ENCODE data around the gene NEXMIF.
A peak's percentile ranks its signal among the peaks of the same experiment; 100 is the strongest.
"Not testable (repeated sequence)": the region's sequence is repeated elsewhere in the genome, so short reads cannot be mapped to it uniquely, and the experiment has no call there.

The NEXMIF gene
- 0.31 to 2.0 reads per million in 2 donors for total RNA-seq

GRCh38 chrX:74925225-74926088 lies at the start of gene NEXMIF:
TSS of gene NEXMIF (minus strand) at chrX:74925452.
- peak in 2 of 5 experiments; percentile 3 to 62 for DNase-seq

GRCh38 chrX:74961962-74962361 lies 36.7 kb upstream of the NEXMIF start:
- not testable (repeated sequence) for DNase-seq

- DNase-seq, result no peak
Observed at GRCh38 chrX:74949717-74950116, 24.5 kb upstream of the NEXMIF start.

- no peak for DNase-seq
Observed at GRCh38 chrX:74940414-74940813, 15.2 kb upstream of the NEXMIF start.

GRCh38 chrX:74931214-74931613 lies 6.0 kb upstream of the NEXMIF start:
- peak in 1 of 5 experiments; percentile 1 for DNase-seq

- DNase-seq, result peak in 3 of 5 experiments; percentile 6 to 69 (median 7)
Observed at GRCh38 chrX:74924449-74925224, 615 bp downstream of the NEXMIF start.

GRCh38 chrX:74923942-74924448 lies 1.3 kb downstream of the NEXMIF start:
- DNase-seq, result peak in 1 of 5 experiments; percentile 24

GRCh38 chrX:74922922-74923543 lies 2.2 kb downstream of the NEXMIF start:
- no peak for DNase-seq

GRCh38 chrX:74911494-74911893 lies 13.8 kb downstream of the NEXMIF start:
- no peak for DNase-seq

GRCh38 chrX:74906417-74906816 lies 18.8 kb downstream of the NEXMIF start:
- DNase-seq, result no peak

- DNase-seq, result no peak
Observed at GRCh38 chrX:74902806-74903205, 22.4 kb downstream of the NEXMIF start.

GRCh38 chrX:74892561-74892960 lies 32.7 kb downstream of the NEXMIF start:
- no peak for DNase-seq

- no peak for DNase-seq
Observed at GRCh38 chrX:74890676-74891430, 34.4 kb downstream of the NEXMIF start.

- DNase-seq, result not testable (repeated sequence)
Observed at GRCh38 chrX:74882383-74882782, 42.9 kb downstream of the NEXMIF start.

- no peak for DNase-seq
Observed at GRCh38 chrX:74865725-74866124, 59.5 kb downstream of the NEXMIF start.

GRCh38 chrX:74853255-74853654 lies 72.0 kb downstream of the NEXMIF start:
- DNase-seq, result no peak

- DNase-seq, result no peak
Observed at GRCh38 chrX:74835566-74835965, 89.7 kb downstream of the NEXMIF start.

- DNase-seq, result not testable (repeated sequence)
Observed at GRCh38 chrX:74819797-74820196, 105.5 kb downstream of the NEXMIF start.

- DNase-seq, result no peak
Observed at GRCh38 chrX:74814681-74815080, 110.6 kb downstream of the NEXMIF start.

- DNase-seq, result no peak
Observed at GRCh38 chrX:74804574-74804973, 120.7 kb downstream of the NEXMIF start.

GRCh38 chrX:74800062-74800461 lies 125.2 kb downstream of the NEXMIF start:
- no peak for DNase-seq

GRCh38 chrX:74797338-74797887 lies 127.8 kb downstream of the NEXMIF start:
- no peak for DNase-seq

Measured in T-helper 2 cell (primary cell).